HG03442 (cell line): ENCODE measurements around the gene FAM193B.
"Not testable (repeated sequence)": the region's sequence is repeated elsewhere in the genome, so short reads cannot be mapped to it uniquely, and the experiment has no call there.

Experiments
- ATAC-seq: cut with Tn5 transposase; IDR thresholded peaks from one replicate; pipeline ENCODE4 v1.9.1; 2021; ENCODE audit warnings: mild to moderate bottlenecking, moderate library complexity; ENCODE audit not compliant: unreplicated experiment

Gene FAM193B

GRCh38 chr5:177578316-177578715, 24.0 kb upstream of the FAM193B start:
- no peak for ATAC-seq

DNA sequence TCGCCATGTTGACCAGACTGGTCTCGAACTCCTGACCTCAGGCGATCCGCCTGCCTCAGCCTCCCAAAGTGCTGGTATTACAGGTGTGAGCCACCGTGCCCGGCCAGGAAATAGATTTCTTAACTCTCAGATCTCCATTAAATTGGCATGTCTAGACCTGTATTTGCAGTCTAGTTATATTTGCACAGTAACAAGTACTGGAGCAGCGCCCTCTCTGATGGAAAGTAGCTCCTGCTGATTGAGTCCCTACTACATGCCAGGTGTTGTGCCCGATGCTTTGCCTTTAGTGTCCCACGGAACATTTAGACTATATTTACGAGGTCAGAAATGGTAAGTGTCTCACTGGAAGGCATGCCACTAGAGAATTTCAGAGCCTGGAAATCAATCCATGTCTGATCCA, 21.8 kb upstream of the FAM193B start:
- ATAC-seq = no peak

DNA sequence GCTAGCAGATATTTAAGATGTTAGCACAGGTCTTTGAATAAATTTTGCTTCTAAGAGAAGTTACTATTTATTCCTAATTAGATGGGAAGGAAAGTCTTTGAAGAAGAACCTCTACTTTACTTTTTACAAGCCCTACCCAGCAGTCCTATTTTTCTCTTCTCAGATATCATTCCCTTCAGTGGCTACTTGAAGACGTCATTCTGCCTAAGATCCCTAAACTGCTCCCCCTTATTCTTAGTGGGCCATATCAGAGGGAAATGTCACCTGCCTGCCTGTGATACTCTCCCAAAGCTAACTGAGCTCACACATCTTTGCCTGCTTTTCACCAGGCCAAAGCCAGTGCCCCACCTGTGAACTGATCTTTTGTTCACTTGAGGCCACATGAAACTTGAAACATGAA, 21.1 kb upstream of the FAM193B start:
- ATAC-seq = no peak

GRCh38 chr5:177569894-177570293, 15.5 kb upstream of the FAM193B start:
- ATAC-seq = no peak

GRCh38 chr5:177568326-177568725, 14.0 kb upstream of the FAM193B start:
- no peak for ATAC-seq

DNA sequence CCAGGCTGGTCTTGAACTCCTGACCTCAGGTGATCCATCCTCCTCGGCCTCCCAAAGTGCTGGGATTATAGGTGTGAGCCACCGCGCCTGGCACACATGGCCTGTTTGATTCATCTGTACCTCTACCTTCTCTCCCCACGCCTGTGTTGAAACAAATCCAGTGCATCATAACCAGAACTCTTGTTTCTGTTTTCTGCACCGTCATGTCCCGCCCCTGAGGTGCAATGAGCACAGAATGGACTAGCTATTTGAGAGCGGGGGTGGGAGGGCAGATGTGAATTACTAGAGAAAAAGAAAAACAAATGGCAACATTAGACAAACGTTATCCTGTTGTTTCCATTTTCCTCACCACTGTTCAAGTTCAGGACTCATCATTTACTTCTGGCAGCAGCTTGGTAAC, 10.7 kb upstream of the FAM193B start:
- no peak for ATAC-seq

- not testable (repeated sequence) for ATAC-seq
Measured at GRCh38 chr5:177559446-177559941, 5.1 kb upstream of the FAM193B start.

GRCh38 chr5:177557796-177558195, 3.4 kb upstream of the FAM193B start:
- no peak for ATAC-seq

DNA sequence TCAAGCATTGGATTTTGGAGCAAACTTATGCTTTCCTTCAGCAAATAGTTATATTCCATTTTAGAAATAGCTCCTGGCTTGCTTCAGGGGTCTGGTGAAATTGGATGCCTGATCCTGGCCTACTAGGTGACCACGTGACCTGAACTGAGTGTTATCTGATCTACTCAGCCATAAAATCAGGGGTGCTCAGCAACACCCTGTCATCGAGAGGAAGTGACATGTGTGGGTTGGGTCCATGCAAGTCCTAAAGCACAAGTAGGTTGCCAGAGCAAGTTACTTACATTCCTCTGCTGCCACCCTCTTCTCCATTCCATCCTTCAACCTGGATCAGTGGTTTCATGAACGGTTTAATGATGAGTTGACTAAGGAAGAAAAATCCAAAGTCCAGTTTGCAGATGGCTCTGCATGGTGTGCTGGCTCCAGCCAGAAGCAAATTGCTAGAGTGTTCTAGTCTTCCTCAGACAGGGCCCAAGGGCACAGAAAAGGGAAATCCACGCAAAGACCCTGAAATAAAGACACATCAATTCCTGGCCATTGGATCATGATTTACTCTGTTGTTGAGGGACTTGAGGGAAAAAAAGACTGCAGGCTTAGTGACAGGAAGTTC, 2.8 kb upstream of the FAM193B start:
- no peak for ATAC-seq

DNA sequence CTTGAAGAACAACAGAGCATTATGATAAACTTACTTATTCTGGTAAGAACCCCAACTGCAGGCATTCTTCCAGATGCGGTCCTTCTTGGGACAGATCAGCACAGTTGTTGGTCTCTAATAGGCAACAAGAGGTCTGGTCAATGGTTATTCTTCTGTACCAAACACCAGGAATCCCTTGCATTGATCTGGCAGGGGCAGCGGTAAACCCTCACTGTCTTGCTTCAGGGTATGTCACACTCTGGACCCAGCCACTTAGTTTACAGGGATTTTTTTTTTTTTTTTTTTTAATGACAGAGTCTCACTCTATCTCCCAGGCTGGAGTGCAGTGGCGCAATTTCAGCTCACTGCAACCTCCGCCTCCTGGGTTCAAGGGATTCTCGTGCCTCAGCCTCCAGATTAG, 1.3 kb upstream of the FAM193B start:
- no peak for ATAC-seq

GRCh38 chr5:177555228-177555627, 865 bp upstream of the FAM193B start:
- no peak for ATAC-seq

- peak; percentile 40 for ATAC-seq
Measured at GRCh38 chr5:177553671-177554429, 513 bp downstream of the FAM193B start.

DNA sequence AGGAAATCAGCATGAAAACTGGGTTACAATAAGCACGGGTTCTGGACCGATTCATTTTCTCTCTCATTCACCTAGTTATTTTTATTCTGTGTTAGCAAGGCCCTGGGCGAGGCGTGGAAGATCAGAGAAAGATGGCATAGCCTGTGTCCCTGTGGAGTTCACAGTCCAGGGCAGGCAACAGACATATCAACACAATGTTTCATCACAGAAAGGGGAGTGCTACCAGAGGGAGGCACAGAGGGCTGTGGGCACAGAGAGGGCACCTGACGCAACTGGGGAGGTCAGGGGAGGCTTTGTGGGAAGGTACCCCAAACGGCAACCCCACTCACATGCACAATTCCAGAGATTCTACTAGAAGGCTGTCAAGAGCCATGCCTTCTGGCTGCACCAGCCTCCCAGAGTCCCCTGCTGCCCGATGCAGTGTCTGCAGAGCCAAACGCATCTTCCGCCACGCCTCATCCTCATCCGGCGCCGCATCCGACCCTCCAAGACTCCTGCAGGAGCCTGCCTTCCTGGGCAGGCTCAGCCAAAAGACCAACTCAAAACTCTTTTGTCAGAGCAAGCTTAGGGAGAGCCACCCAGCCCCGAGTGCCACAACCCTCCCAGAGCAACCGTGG, 1.4 kb downstream of the FAM193B start:
- ATAC-seq = no peak

DNA sequence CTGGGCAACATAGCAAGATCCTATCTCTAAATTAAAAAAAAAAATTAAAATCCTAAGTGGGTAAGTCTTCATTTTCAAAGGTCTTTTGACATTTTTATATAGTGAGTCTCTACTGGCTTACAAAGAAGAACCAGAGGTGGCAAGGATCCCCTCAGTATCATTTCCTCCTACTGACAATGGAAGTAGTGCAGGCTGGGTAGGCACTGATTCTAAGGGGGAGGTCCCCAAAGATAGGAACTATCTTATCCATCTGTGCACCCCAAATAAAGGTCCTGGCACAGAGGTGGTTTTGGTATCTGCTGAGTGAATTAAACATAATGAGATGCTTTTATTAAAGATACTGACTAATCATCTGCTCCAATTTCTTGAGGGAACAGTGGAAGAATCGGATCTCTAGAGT, 4.2 kb downstream of the FAM193B start:
- ATAC-seq = no peak

DNA sequence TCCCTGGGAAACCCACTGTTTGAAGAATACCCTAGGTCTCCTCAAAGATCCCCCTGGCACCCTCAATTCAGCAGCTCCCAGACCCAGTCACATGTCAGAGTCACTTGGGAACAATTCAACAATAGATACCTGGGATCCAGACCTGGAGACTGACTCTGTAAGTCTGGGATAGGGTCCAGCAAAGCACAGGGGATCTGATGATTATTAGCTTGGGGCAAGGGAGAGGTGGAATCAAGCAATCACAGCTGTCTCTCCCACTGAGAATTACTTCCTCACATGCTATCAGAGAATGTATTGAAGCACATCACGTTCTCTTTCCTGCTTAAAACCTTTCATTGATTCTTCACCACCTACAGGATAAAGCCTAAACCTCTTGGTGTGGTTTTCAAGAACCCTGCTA, 5.9 kb downstream of the FAM193B start:
- ATAC-seq = no peak

GRCh38 chr5:177547736-177548135, 6.6 kb downstream of the FAM193B start:
- no peak for ATAC-seq

- no peak for ATAC-seq
Measured at GRCh38 chr5:177546258-177546741, 8.1 kb downstream of the FAM193B start.

DNA sequence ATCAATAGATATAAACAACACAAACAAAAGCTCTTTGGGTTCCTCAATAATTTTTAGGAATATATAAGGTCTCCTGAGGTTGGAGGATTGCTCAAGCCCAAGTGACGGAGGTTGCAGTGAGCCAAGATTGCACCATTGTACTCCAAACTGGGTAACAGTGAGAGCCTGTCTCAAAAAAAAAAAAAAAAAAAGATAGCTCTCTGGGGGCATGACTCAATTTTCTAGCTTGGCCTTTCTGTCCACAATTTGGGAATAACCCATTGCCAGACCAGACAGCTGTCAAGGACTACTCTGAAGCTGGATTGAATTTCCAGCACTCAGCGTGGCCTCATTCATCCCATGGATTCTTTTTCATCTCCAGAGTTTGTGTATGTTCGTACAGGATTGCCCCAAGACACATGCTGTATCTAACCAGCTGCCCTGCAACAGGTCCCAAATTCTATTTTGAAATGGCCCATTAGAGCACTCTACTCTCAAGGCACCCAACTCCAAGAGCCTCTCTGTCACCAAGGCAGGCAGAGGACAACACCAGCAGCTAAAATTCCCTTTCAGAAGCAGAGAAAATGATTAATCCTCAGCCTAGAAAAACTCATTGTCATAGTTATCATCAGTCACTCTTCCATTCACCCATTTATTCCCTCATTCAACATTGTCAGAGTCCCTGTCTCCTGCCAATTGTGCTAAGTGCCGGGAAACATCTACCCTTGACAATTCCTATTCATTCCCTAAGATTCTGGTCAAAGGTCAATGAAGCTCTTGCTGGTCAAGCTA, 8.7 kb downstream of the FAM193B start:
- no peak for ATAC-seq

DNA sequence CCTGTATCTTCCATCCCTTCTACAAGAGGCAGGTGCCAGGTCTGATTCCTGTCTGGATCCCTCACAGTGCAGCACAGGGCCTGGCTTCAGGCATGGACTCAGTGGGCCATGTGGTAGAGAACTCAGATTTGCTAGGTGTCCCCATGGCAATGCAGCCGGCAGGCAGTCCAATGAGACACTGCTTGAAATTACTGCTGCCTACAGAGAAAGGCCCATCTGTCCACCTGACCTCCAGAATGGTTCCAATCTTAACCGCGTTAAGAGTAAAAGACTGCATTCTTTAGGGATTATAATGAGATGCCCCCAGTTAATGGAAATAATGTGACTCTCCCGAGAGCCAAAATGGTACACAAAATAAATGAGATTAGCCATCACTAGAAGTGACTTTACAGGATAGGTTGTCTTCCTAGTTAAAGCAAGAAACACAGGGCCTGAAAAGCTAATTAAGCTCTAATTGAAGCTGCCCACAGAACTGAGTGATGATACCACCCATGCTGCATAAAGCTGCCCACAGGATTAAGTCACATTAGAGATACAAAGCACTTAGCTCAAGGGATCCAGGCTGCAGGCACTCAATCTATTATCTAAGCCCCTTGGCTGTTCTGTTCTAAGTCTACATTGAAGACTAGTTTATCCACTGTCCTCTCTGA, 11.4 kb downstream of the FAM193B start:
- ATAC-seq = no peak

DNA sequence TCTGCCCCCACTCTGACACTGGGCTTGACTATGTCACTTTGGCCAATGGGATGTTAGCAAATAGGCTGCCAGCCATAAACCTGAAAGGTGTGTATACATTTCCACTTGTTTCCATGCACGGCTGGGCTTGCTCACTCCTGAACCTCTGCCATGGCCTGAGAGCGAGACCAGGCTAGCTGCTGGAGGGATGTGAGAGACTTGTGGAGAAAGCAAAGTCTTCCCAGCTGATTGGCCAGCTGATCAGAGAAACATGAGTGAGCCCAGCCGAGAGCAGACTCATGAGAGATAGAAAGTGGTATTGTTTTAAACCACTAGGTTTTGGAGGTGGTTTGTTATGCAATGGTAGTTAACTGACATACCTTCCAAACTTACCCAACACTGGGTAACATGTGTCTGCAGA, 13.9 kb downstream of the FAM193B start:
- ATAC-seq = no peak

GRCh38 chr5:177539411-177539810, 15.0 kb downstream of the FAM193B start:
- ATAC-seq = no peak
